IMR-90 (cell line): Measurements from ENCODE around the gene LAMA5. TPM values are rescaled to one million over a fixed set of nuclear protein-coding genes. Genes with fewer than 3 reads are reported as not detected.

Experiments
- ATAC-seq: fragments of 200-7000 bp; cut with Tn5 transposase; 2 replicates; pipeline ENCODE4 v1.9.1; 2020; ENCODE audit warnings: low read depth, mild to moderate bottlenecking, moderate library complexity
- BruUV-seq: library from RNA; stranded (reverse); fragments of 400-500 nt; replicated peaks from 2 replicates; lab custom pipeline; 2021; lab: Mats Ljungman, UMichigan
- CTCF ChIA-PET: fragments of 300-600 bp; formaldehyde crosslinking; extraction: SDS; loops from one replicate; lab custom pipeline; 2021; ENCODE audit warnings: antibody characterized with exemption; lab: Yijun Ruan, JAX
- POLR2A ChIA-PET: fragments of 300-600 bp; sonication (Branson Sonifier 250); formaldehyde crosslinking; loops from one replicate; lab custom pipeline; 2022; ENCODE audit warnings: antibody characterized with exemption; ENCODE audit not compliant: unreplicated experiment; lab: Charles Lee
- DNase-seq: peaks from one replicate; pipeline ENCODE4 v3.0.0; 2013
- H2AFZ ChIP-seq: replicated peaks from 2 replicates; pipeline ENCODE3; 2013; ENCODE audit warnings: low read length, mild to moderate bottlenecking; ENCODE audit not compliant: poor library complexity
- H2AK5ac ChIP-seq: 2 replicates; pipeline ENCODE4 v1.6.1; 2013; ENCODE audit warnings: low read depth, low read length, inconsistent platforms
- H2AK9ac ChIP-seq: replicated peaks from 2 replicates; pipeline ENCODE3; 2013; ENCODE audit warnings: mild to moderate bottlenecking, low read depth, low read length, moderate library complexity; ENCODE audit not compliant: poor library complexity
- H2BK120ac ChIP-seq: 2 replicates; pipeline ENCODE4 v1.6.1; 2013; ENCODE audit warnings: low read depth, low read length, inconsistent platforms
- H2BK15ac ChIP-seq: 3 replicates; pipeline ENCODE4 v1.6.1; 2013; ENCODE audit warnings: low read depth, low read length, inconsistent platforms
- H2BK20ac ChIP-seq: 2 replicates; pipeline ENCODE4 v1.6.1; 2013; ENCODE audit warnings: low read depth, mild to moderate bottlenecking, inconsistent platforms, low read length, moderate library complexity
- H2BK5ac ChIP-seq: 2 replicates; pipeline ENCODE4 v1.6.1; 2013; ENCODE audit warnings: mild to moderate bottlenecking, low read depth, low read length, inconsistent platforms; ENCODE audit not compliant: poor library complexity, severe bottlenecking
- H3K14ac ChIP-seq: replicated peaks from 2 replicates; pipeline ENCODE4 v1.6.1; 2013; ENCODE audit warnings: low read depth, low read length, inconsistent platforms
- H3K18ac ChIP-seq: 2 replicates; pipeline ENCODE4 v1.6.1; 2013; ENCODE audit warnings: low read depth, low read length, control low read depth
- H3K23ac ChIP-seq: 2 replicates; pipeline ENCODE4 v1.6.1; 2013; ENCODE audit warnings: low read depth, low read length, inconsistent platforms
- H3K27ac ChIP-seq: 2 replicates; pipeline ENCODE4 v1.5.1; 2013; ENCODE audit warnings: mild to moderate bottlenecking, control low read depth, low read length; ENCODE audit not compliant: insufficient read depth
- H3K27me3 ChIP-seq: 2 replicates; pipeline ENCODE4 v1.6.1; 2013; ENCODE audit warnings: low read length; ENCODE audit not compliant: control insufficient read depth, insufficient read depth
- H3K36me3 ChIP-seq: 2 replicates; pipeline ENCODE4 v1.6.1; 2013; ENCODE audit warnings: low read length, mixed read lengths; ENCODE audit not compliant: control insufficient read depth, insufficient read depth
- H3K4ac ChIP-seq: 2 replicates; pipeline ENCODE4 v1.6.1; 2013; ENCODE audit warnings: low read depth, low read length, inconsistent platforms
- H3K4me1 ChIP-seq: 2 replicates; pipeline ENCODE4 v1.6.1; 2013; ENCODE audit warnings: low read length, mixed read lengths; ENCODE audit not compliant: control insufficient read depth, insufficient read depth
- H3K4me2 ChIP-seq: 2 replicates; pipeline ENCODE4 v1.6.1; 2013; ENCODE audit warnings: low read depth, mild to moderate bottlenecking, control low read depth, low read length, moderate library complexity
- H3K4me3 ChIP-seq: 2 replicates; pipeline ENCODE4 v1.5.1; 2013; ENCODE audit warnings: low read depth, mild to moderate bottlenecking, control low read depth, low read length, moderate library complexity; ENCODE audit not compliant: insufficient read depth
- H3K56ac ChIP-seq: 2 replicates; pipeline ENCODE4 v1.6.1; 2013; ENCODE audit warnings: low read length, inconsistent platforms; ENCODE audit not compliant: insufficient read depth; ENCODE audit errors: extremely low read depth
- H3K79me1 ChIP-seq, 2 experiments: 2 replicates each; pipeline ENCODE4 v1.6.1; 2013; ENCODE audit warnings: low read length in 2 of 2, inconsistent platforms in 1 of 2, low read depth in 1 of 2
- H3K9ac ChIP-seq: 2 replicates; pipeline ENCODE4 v1.6.1; 2013; ENCODE audit warnings: low read depth, low read length, control low read depth
- H3K9me1 ChIP-seq: 2 replicates; pipeline ENCODE4 v1.6.1; 2013; ENCODE audit warnings: low read length, inconsistent platforms; ENCODE audit not compliant: insufficient read depth
- H3K9me3 ChIP-seq: 2 replicates; pipeline ENCODE4 v1.6.1; 2013; ENCODE audit warnings: low read length; ENCODE audit not compliant: control insufficient read depth, insufficient read depth
- H4K20me1 ChIP-seq: 2 replicates; pipeline ENCODE4 v1.6.1; 2013; ENCODE audit warnings: low read length, inconsistent platforms; ENCODE audit not compliant: insufficient read depth
- H4K5ac ChIP-seq: 2 replicates; pipeline ENCODE4 v1.6.1; 2013; ENCODE audit warnings: mild to moderate bottlenecking, low read depth, low read length, control low read depth
- H4K8ac ChIP-seq, 2 experiments: 2 replicates each; pipeline ENCODE4 v1.6.1; 2013; ENCODE audit warnings: low read depth in 2 of 2, low read length in 2 of 2, control low read depth in 1 of 2, inconsistent platforms in 1 of 2
- H4K91ac ChIP-seq: 2 replicates; pipeline ENCODE4 v1.6.1; 2013; ENCODE audit warnings: low read depth, low read length, inconsistent platforms; ENCODE audit not compliant: insufficient read depth
- BHLHE40 ChIP-seq: fragments of 150-350 bp; IDR thresholded peaks from 2 replicates; pipeline ENCODE4 v1.6.1; 2016; ENCODE audit warnings: mild to moderate bottlenecking, low read depth, low read length
- FOS ChIP-seq: fragments of 150-350 bp; IDR thresholded peaks from 2 replicates; pipeline ENCODE4 v1.6.1; 2016; ENCODE audit warnings: low read depth, low read length
- MAZ ChIP-seq: IDR thresholded peaks from 2 replicates; pipeline ENCODE4 v1.6.1; 2012; ENCODE audit warnings: low read depth, mild to moderate bottlenecking, low read length, improper control_type of control experiment, moderate library complexity, borderline replicate concordance
- MXI1 ChIP-seq: IDR thresholded peaks from 2 replicates; pipeline ENCODE4 v1.6.1; 2012; ENCODE audit warnings: low read depth, mild to moderate bottlenecking, low read length, moderate library complexity, borderline replicate concordance
- NFE2L2 ChIP-seq: fragments of 150-350 bp; IDR thresholded peaks from 2 replicates; pipeline ENCODE4 v1.6.1; 2016; ENCODE audit warnings: low read depth, mild to moderate bottlenecking, low read length
- RFX5 ChIP-seq: IDR thresholded peaks from 2 replicates; pipeline ENCODE4 v1.8.0; 2012; ENCODE audit warnings: low read depth, mild to moderate bottlenecking, low read length, moderate library complexity
- WGBS, 2 experiments: methylation state at CpG; one replicate each; pipeline versions ENCODE4 v1.1.5 to v1.1.7; 2013; ENCODE audit warnings: missing lambda C conversion rate in 2 of 2; ENCODE audit not compliant: insufficient read length in 1 of 2; ENCODE audit errors: extremely low coverage in 2 of 2; 5-methylcytosine and 5-hydroxymethylcytosine counted together
- dilution Hi-C: fragments of 300-500 bp; cut with HindIII; formaldehyde crosslinking; loops from one replicate; pipeline ENCODE4 v1.14.3; 2018; ENCODE audit warnings: low sequenced_read_pairs; ENCODE audit not compliant: unreplicated experiment
- in situ Hi-C: fragments of 300-500 bp; cut with MboI; formaldehyde crosslinking; loops from 3 replicates; pipeline ENCODE4 v1.14.3; 2019; ENCODE audit warnings: low sequenced_read_pairs, inconsistent platforms, mixed read lengths
- intact Hi-C: fragments of 100-400 bp; cut with micrococcal nuclease; formaldehyde crosslinking; loops from 2 replicates; pipeline ENCODE4 v1.10.0; 2022
- polyA plus RNA-seq, 3 experiments: library from polyadenylated mRNA; depleted of rRNA; stranded (reverse); fragments of >200 nt; gene quantifications; 2 replicates each; pipeline ENCODE4 v1.2.3, GENCODE V29; 2012; ENCODE audit warnings: low replicate concordance in 1 of 3
- total RNA-seq: library from RNA; depleted of rRNA; stranded (reverse); fragments of >200 nt; gene quantifications from 2 replicates; pipeline ENCODE4 v1.2.3, GENCODE V29; 2012

The LAMA5 gene
- total and polyA plus RNA-seq, 2 of the 4 experiments (the other 2 are of a cell fraction), result 0.90 to 7.3 TPM

DNA sequence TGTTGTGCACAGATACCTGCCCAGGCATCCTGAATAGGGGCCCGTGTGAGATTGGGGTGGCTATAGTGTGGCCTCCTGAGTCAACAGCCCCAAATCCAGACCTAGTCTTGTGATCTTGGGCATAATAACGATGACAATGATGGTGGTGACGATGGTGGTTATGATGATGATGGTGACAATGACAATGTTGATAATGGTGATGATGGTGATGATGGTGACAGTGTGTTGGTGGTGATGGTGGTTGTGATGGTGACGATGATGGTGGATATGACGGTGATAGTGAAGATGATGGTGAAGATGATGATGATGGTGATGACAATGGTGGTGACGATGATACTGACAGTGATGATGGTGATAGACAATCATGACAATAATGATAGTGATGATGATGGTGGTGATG is 14.7 kb upstream of the LAMA5 start (continued):
- TF ChIP-seq NFE2L2, result no peak
- TF ChIP-seq RFX5, result no peak
- no peak for TF ChIP-seq MAZ
- TF ChIP-seq BHLHE40, result no peak

- intact Hi-C loops, result loop anchor here (10.0 kb wide), 1 partner anchor 366 kb away; no protein-coding TSS in a partner anchor
- Histone ChIP-seq H4K5ac (no peak overlapping the region), H3K4me1 (peaks cover 9% of the 10 kb centered on the region), H2BK15ac (no peak overlapping the region), H4K91ac (no peak overlapping the region), H3K9me1 (peaks cover 12% of the 10 kb centered on the region), H2BK5ac (peak overlapping the region; percentile 52), H3K23ac (no peak overlapping the region), H3K4ac (peak overlapping the region; percentile 9; the same call in 1 of the 2 replicates), H2AFZ (peak overlapping the region; percentile 17), H3K9ac (no peak overlapping the region), H3K14ac (no peak overlapping the region), H3K9me3 (no peaks in the 10 kb centered on the region), H3K56ac (no peak overlapping the region), H3K4me2 (no peak overlapping the region), H3K36me3 (peaks cover 6% of the 10 kb centered on the region), H3K4me3 (no peak overlapping the region), H4K20me1 (peaks cover 13% of the 10 kb centered on the region), H2AK9ac (peak overlapping the region; percentile 86), H4K8ac (0 out of 4 replicates have a peak overlapping the region, but pooled peaks of 1 of the 2 experiments have one; percentile 66), H2BK20ac (no peak overlapping the region), H3K27ac (no peak overlapping the region), H3K18ac (no peak overlapping the region), H3K27me3 (no peaks in the 10 kb centered on the region), H2BK120ac (no peak overlapping the region), H2AK5ac (0 out of 2 replicates have a peak overlapping the region, but pooled peaks have one; percentile 33), H3K79me1 (peaks cover 9 to 45% of the 10 kb centered on the region in 2 experiments)
- DNase-seq (peak; percentile 76), ATAC-seq (peak; percentile 13; the same call in 1 of the 2 replicates)
- WGBS, 2 experiments, result 44% methylated on average over 5 of the region's 16 CpGs; no CpG with 5 or more reads in 1 of the 2 experiments
- peak; percentile 72 for TF ChIP-seq NFE2L2
- TF ChIP-seq FOS, result no peak
- no peak for TF ChIP-seq MXI1
- TF ChIP-seq MAZ, result 0 out of 2 replicates have a peak, but pooled peaks have one; percentile 11
- in situ Hi-C loops, result loop anchor here (5.0 to 25.0 kb wide), 2 partner anchors 74 to 369 kb away; no protein-coding TSS in a partner anchor
- POLR2A ChIA-PET, result no interaction called here
- dilution Hi-C loops, result loop anchor here (25.0 kb wide), 1 partner anchor 94 kb away; no protein-coding TSS in a partner anchor
- BruUV-seq, result no TSS peak
- CTCF ChIA-PET, result no interaction called here
These were observed 14.2 kb upstream of the LAMA5 start for GRCh38 chr20:62381202-62381797.
